GM06990 (cell line): ENCODE measurements around the gene PKD1L1.

Experiments used
- DNase-seq: peaks from one replicate; pipeline ENCODE4 v3.0.0-alpha.2; 2011; ENCODE audit not compliant: insufficient read length; ENCODE audit errors: extremely low read depth
- H3K27me3 ChIP-seq: replicated peaks from 2 replicates; pipeline ENCODE4 v1.6.0; 2011; ENCODE audit warnings: low read length; ENCODE audit not compliant: control insufficient read depth, insufficient read depth
- H3K36me3 ChIP-seq: 2 replicates; pipeline ENCODE4 v1.5.1; 2011; ENCODE audit warnings: low read length; ENCODE audit not compliant: control insufficient read depth, insufficient read depth
- H3K4me3 ChIP-seq: replicated peaks from 2 replicates; pipeline ENCODE4 v1.5.1; 2011; ENCODE audit warnings: low read depth, mild to moderate bottlenecking, control low read depth, low read length
- CTCF ChIP-seq: IDR thresholded peaks from 2 replicates; pipeline ENCODE4 v1.5.1; 2011; ENCODE audit warnings: low read length, control low read depth, mild to moderate bottlenecking, inconsistent platforms; ENCODE audit not compliant: insufficient read depth, poor library complexity, severe bottlenecking

The PKD1L1 gene

GRCh38 chr7:47965456-47965855 is 17.2 kb upstream of the PKD1L1 start:
- H3K4me3 ChIP-seq = no peak overlapping the region
- no peak for TF ChIP-seq CTCF
- no peak for DNase-seq
- peaks cover 11% of the 10 kb centered on the region for H3K36me3 ChIP-seq
- H3K27me3 ChIP-seq = no peaks in the 10 kb centered on the region

- H3K4me3 ChIP-seq = no peak overlapping the region
- peaks cover 11% of the 10 kb centered on the region for H3K36me3 ChIP-seq
- TF ChIP-seq CTCF = no peak
- DNase-seq = no peak
- no peaks in the 10 kb centered on the region for H3K27me3 ChIP-seq
These were observed 14.0 kb upstream of the PKD1L1 start for GRCh38 chr7:47962262-47962661.

GRCh38 chr7:47957156-47957555 is 8.9 kb upstream of the PKD1L1 start:
- H3K36me3 ChIP-seq = no peaks in the 10 kb centered on the region; the same call in none of the 2 replicates
- H3K27me3 ChIP-seq = no peaks in the 10 kb centered on the region
- TF ChIP-seq CTCF = no peak
- no peak overlapping the region for H3K4me3 ChIP-seq
- DNase-seq = no peak

- no peak for TF ChIP-seq CTCF
- Histone ChIP-seq H3K4me3 (no peak overlapping the region), H3K27me3 (no peaks in the 10 kb centered on the region), H3K36me3 (no peaks in the 10 kb centered on the region; the same call in 1 of the 2 replicates)
- DNase-seq = no peak
These were observed 8.0 kb upstream of the PKD1L1 start for GRCh38 chr7:47956220-47956619.

- H3K36me3 ChIP-seq = no peaks in the 10 kb centered on the region; the same call in 1 of the 2 replicates
- TF ChIP-seq CTCF = no peak
These were observed 6.1 kb upstream of the PKD1L1 start for GRCh38 chr7:47954231-47954911.

GRCh38 chr7:47953822-47954221 is 5.6 kb upstream of the PKD1L1 start:
- TF ChIP-seq CTCF = no peak
- Histone ChIP-seq H3K4me3 (no peak overlapping the region), H3K27me3 (no peaks in the 10 kb centered on the region), H3K36me3 (no peaks in the 10 kb centered on the region; the same call in 1 of the 2 replicates)
- no peak for DNase-seq

More at GRCh38 chr7:47954231-47954911, 6.1 kb upstream of the PKD1L1 start:
- Histone ChIP-seq H3K27me3 (no peaks in the 10 kb centered on the region), H3K4me3 (no peak overlapping the region)
- DNase-seq = no peak
